HG02763 (cell line): Measurements from ENCODE around the gene LAMB1.

ENCODE experiments used
- ATAC-seq: cut with Tn5 transposase; IDR thresholded peaks from one replicate; pipeline ENCODE4 v1.9.1; 2021; ENCODE audit warnings: mild to moderate bottlenecking, moderate library complexity; ENCODE audit not compliant: unreplicated experiment

Gene LAMB1

DNA sequence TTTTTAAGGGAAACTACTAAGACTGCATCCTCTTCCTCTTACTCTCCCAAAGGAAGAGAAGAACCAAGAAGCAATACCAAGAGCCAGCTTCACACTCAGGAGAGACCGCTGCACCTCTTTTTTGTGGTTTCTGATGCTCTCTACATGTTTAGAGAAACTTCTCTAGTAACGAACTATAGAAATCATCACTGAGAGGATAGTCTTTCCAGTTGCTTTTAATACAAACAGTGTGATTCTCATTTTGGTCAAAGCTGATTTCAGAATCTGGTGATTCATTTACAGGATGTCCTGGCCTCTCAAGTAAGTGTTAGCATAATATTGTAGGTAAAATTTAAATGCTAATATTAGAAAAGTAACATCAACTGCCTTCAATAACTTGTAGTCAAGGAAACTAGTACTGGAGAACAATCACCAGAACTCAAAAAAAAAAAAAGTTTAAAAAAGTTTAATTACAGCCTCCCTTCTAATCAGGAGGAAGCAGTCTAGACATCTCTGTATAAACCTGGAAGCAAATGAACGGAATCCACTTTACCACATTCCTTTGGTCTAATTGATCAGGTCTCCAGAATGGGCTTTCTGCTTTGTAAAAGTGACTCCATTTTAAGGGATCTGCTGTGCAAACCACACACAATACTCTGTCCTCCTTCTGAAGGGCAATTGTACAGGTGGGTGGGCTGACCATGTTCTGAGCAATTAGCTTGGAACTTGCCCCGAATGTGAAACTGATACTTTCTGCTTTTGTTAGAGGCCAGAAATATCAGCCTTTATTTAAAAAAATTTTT, 3.0 kb downstream of the LAMB1 start:
- no peak for ATAC-seq

DNA sequence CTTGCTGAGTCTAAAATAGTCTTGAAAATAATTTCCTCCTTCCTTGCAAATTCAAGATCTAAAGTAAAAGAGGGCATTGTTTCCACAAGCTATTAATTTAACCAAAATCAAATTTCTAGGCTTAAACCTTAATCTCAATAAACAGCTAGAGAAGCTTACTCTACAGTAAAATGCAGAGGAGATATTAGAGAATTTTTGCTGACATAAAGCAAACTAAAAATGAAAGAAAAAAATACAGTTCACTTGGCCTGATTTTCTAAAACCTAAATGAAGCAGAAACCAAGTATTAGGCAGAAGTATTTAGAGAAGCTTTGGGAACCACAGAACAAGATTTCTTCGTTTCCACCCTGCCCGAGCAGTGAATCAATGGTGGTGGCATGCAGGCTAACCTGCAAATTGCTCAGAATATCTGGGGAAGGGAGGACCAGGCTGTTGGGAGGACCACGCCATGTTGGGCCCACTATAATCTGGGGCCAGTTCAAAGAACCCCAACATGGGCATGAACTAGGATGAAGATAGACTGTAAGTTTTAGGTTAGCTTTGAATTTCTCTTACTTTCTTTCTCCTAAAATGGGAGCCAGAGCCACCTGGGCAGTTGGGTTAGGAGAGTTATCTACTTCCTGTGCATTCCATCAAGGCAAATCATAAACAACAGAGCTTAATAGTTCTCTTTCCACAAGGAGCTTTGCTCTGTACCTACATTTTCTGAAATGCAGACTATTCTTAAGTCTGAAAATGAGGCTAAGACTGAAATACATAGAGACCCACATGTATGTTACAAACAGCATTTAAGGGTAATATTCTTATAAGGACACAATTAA, 4.1 kb downstream of the LAMB1 start:
- ATAC-seq, result no peak

DNA sequence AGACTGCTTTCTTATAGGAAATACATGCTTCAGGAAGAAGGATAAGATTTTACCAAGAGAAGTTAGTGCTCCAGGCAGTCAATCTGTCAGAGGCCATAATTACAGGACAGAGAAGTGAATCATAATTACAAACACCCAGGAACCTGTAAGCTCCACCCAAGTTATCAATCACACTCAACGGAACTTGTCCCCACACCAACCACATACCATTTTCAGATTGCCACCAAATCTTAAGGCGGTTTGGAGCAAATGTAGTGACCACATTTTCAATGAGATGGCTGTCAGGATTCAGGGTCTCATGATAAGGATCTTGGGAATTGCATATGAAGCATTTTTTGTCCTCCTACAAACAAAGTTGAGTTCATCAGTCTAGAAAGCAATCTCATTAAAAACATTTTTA, 4.8 kb downstream of the LAMB1 start:
- no peak for ATAC-seq

DNA sequence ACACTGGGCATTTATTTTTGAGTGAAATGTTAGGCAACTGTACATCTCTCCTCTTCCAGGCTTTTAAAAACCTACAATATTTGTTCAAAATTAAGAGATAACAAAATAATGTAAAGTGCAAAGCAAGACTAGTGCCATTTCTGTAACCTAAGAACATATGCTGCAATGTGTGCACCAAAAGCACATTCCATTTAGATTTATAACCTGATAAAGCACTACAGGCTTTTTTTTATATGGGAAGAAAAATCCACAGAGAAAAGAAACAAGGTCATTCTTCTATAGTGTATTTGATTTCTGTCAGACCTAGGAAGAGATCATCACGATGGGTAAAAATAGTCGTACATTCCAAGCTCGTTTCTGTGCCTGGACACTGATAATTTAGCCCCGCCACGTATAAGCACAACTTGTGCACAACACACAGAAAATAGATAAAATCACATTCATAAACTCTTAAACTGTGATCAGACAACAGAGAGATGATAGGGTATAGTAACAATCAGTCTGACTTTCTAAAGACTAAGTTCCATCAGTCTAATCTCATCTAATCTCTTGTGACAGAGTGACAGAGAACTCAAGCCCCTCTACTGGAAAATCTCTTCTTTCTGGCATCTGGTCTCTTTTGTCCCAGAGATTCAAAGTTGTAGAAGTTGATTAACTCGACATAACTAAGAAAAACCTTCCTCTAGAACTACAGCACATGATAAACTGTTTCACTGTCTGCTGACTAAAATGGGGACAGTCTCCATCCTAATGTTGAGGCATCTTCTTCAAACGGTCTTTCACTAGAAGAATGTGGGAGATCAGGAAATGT, 6.7 kb downstream of the LAMB1 start:
- ATAC-seq, result no peak

DNA sequence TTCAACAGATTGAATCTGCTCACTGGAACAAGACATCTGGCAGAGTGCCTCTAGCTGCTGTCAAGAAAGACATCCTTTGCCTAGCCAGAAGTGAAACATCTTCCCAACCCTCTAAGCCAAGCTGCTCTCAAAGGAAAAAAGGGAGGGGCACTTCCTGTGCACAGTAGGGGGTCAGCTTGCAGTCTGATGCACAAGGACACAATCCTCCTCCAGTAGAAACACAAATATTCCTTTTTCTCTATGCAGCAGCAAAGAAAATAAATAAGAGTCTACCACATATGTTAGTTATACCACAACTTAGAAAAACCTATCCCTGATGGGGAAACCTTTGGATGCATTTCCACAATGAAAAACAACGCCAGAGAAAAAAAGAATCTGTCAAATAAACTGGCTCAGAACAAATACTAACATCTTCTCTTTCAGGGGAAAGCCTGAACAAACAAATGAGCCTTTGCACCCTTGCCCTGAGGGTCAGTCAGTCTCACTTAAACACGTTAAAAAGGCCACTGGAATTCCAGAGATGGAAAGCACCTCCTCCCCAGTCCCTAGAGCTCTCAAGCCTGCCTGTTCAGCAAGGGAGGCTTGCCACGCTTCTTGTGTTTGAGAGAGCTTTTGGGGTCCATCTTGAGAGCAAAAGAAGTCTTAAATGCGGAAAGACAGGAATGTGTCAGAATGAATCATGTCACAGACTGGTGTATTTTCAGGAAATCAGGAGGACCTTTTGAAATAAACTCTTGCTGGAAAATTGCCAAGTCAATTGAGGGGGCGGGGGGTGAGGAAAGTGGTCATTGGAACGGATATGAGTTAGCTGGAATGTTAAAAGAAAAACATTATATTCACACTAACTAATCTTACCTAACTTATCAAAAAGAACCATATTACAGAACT, 7.5 kb downstream of the LAMB1 start:
- ATAC-seq, result no peak

DNA sequence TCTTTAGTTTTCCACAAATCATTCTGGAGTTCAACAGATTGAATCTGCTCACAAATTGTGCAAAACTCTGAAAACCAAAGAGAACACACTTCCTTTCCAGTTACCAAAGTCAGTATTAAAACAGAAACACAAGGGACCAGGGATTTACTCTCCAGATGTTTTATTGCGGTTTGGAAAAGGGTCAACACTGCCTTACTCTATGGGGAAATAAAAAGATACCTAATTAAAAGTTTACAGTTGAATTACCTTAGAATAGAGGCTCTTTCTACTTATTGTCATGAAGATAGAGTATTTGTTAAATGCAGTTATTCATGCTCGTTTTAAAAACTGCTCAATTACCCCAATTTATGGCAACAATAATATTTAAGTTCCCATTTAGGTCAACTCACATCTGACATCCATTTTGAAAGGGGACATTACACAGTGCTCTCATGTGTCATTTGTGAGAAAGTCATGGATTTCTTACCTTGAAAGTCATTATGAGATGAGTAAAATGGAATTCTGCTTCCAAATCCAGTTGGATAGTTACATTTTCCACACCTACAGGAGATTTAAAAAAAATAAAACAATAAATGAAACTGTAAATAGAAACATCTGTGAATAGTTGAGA, 8.4 kb downstream of the LAMB1 start:
- ATAC-seq, result no peak

DNA sequence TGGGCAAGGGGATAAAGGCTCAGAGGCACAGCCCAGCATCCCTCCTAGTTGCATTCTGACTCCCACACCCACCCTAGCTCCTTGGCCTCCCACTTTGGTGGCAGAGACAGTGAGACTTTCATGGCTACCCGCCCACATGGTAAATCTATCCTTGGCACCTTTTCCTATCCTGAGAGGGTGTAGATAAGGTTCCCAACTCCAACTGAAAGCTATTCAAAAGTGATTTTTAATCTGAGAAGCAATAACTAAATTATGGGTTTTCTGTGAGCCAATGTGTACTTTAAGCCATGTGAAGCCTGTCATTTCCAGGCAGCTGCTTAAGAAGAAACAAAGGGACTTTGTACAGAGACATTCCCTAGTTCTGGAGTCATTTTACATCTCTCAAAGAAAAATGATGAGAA, 9.1 kb downstream of the LAMB1 start:
- no peak for ATAC-seq

DNA sequence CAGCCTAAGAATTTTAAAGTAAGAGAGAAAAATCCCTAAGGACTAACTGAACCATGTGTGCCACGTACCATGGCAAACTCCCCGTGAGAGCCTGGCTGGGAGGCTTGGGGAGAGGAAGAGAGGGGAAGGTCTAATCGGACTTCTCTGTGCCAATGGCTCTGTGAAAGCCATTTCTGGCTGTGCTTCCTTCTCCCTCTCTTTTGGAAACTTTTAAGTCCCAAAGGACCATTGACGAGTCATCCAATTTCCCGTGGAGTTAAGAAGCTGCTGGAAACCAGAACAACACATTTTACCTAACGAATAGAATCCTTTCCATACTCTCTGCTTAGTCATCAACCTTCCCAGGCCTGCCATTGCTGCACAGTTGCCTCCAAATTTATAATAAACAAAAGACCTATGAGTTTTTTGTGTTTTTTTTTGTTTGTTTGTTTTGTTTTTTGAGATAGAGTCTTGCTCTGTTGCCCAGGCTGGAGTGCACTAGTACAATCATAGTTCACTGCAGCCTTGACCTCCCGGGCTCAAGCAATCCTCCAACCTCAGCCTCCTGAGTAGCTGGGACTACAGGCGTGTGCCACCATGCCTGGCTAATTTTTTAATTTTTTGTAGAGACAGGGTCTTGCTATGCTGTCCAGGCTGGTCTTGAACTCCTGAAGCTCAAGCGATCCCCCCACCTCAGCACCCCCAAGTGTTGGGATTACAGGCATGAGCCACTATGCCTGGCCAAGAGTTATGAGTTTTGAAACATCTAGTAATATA, 13.2 kb downstream of the LAMB1 start:
- no peak for ATAC-seq

DNA sequence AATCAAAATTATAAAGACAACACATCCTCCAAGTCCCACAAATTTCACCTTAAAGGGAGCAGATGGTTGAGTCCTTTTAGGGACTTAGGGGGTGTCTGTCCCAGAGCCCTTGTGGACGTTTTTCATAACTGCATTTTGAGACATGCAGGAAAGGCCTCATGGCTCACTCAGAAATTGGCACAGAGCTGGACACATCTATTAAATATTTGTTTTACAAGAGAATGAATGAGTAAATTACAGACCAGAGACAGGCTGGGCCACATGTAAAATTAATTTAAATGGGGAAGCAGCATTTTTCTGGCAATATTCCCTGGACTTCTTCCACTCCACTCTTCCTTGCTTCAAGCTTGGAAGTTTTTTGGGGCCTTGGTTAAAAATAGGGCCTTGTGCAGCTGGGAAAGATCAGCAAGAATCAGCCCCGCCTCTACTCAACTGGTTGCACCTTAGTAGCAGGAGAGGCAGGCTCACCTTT, 20.0 kb downstream of the LAMB1 start:
- no peak for ATAC-seq

DNA sequence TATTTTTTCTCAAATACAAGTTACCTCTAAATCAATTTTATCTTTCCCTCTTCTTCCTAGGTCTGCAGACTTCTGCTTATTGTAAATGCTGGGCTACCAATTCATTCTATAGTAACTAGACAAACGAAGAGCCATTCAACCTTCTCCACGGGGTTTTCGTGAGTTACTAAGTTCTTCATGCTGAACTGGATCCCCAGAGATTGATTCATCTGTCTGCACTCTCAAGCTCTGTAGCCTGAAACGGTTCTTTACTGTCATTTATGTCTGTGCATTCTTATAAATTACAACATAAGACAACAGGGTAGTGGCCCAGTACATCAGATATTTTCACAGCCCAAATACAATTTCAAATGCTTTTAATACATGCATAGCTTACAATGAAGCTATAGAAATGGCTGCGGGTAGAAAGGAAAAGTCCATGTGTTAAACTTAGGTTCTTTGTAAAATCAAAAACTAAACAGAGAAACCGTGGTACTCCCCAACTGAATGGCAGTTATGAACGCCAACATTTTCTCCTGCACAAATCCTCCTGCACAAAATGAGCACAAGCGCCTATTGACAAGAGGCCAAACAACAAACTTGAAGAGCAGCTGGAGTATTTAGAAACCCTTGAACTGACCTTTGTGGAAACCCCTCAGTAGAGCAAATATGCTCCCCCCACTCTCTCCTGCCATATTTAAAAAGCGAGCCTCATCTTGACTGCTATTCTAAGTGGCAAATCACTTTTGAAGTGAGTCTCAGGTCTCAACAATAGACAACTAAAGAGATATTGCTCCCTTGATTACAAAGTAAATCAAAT, 20.7 kb downstream of the LAMB1 start:
- no peak for ATAC-seq

DNA sequence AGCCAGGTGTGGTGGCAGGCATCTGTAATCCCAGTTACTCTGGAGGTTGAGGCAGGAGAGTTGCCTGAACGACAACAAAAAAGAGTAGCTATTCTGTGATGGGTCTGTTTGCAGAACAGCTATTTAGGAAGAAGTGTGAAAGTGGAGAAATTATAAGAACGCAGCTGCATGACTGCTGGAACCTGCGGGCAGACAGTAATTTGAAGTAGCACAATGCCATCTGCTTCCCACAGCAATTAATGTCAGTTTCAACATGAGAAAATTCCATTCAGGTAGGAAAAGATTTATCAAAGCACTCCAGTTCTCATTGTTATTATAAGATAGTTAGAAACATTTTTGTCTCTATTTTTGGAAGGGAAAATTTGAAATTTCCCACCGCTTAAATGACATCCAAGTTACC, 21.5 kb downstream of the LAMB1 start:
- ATAC-seq, result no peak

DNA sequence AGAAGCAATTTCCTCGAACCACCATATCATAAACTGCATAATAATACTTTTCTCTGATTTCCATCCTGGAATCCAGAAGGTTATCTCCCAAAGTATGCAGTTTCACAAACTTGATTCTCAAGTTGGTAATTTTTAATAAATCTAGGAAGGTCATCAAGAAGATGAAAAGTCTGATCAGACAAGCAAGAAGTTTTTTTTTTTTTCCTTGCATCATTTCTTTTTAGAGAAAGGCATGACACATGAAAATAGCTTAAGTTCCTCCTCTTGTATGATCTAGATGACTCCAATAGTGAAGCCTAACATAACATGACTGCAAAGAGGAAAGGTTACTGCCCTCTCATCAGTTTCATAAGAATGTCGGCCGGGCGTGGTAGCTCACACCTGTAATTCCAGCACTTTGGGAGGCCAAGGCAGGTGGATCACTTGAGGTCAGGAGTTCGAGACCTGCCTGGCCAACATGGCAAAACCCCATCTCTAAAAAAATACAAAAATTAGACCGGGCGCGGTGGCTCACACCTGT, 22.2 kb downstream of the LAMB1 start:
- ATAC-seq, result no peak

DNA sequence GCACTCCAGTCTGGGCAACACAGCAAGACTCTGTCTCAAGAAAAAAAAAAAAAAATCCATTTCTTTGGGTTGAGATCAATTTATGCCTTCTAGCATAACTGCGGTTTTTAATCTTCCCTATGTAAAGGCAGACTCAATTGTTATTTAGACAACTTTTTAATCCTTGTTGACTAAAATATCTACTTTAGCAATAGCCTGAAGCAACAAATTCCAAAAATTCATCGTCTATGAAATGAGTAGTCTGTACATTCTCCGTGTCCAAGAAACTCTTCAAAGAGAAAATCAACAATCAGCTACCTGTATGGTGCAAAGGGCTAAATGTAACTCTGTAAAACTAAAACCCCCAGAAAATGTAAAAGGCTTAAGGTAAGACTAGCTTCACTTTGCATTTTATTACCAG, 22.8 kb downstream of the LAMB1 start:
- no peak for ATAC-seq

DNA sequence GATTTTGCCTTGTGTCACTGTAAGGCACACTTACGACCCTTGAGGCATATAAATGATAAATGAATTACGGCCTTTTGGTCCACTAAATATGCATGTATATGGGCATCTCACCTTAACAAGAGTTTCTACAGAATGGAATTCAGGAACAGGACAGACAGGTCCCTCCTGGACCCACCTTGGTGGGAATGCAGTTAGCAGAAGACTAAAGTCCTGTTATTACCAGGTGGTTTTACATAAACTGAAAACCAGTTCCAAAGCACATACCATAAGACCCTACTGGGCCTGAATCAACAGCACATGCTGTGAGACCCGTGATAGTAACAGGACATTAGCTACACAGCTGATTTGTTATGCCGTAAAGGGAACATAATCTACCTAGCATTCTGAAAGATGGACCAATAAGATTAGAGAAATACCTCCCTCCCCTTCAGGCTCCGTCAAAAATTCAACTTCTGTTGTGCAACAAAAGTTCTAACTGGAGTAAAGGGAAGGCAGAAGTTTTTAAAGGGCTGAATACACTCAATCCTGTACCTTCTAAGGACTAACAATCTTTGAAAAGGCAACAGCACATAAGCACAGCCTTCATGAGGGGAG, 24.0 kb downstream of the LAMB1 start:
- ATAC-seq, result no peak

DNA sequence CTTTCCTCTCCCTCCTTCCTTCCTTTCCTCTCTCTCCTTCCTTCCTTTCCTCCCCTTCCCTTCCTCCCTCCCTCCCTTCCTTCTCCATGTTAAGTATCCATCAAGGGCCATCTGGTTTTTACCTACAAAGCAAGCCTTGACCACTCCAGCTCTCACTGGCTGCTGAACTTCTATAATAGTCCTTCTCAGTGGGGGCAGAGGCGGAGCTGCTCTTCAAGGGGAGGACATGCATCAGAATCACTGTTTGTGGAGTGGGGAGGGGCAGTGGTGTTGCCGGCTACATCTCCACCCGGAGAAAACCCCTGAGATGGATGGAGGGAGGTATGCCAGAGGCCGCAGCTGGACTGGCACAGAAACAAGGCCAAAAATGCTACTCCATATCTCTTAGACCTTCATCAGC, 25.9 kb downstream of the LAMB1 start:
- no peak for ATAC-seq

DNA sequence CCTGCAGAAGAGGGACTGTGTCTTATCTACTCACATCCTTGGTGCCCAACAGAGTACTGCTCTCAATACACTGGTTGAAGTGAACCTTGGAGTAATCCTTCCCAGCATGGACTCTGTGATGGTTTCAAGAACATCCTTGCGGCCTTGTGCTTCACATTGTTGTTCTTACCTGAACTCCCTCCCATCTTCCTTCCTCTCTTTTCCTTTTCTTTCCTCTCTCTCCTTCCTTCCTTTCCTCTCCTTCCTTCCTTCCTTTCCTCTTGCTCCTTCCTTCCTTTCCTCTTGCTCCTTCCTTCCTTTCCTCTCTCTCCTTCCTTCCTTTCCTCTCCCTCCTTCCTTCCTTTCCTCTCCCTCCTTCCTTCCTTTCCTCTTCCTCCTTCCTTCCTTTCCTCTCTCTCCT, 26.3 kb downstream of the LAMB1 start:
- ATAC-seq, result no peak

DNA sequence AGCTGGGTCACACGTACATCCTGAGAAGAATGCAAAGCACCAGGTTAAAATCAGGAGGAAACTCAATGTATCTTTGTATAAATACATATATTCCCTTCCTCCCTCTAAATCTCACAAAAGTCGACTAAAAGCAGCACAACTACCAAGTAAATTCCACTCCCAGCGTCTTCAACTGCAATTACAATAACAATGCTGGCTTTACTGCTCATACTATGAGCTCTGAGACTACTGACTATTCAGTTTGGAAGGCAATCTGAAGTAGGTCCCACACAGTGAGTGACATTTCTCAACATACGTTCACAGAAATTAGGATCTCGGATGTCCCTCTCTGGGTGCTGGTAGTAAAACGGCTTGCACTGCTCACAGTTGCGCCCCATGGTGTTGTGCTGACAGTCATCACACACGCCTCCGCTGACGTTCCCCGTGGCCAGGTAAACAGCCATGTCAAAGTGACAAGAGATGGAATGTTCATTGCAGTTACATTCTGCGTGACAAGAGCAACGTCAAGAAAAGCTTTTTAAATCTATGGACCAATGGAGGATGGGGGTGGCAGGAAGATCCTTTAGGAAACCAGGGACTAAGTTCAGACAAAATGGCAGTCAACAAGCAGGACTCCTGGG, 27.5 kb downstream of the LAMB1 start:
- ATAC-seq, result no peak
